Activated CD8-positive, alpha-beta memory T cell treated with anti-CD3 and anti-CD28 coated beads for 24 hours (primary cell): ENCODE measurements around the gene HRH2.
"Not testable (repeated sequence)": the region's sequence is repeated elsewhere in the genome, so short reads cannot be mapped to it uniquely, and the experiment has no call there.

Experiments
- DNase-seq: peaks from one replicate; pipeline ENCODE4 v3.0.0-alpha.2; 2020

The HRH2 gene, protein sequence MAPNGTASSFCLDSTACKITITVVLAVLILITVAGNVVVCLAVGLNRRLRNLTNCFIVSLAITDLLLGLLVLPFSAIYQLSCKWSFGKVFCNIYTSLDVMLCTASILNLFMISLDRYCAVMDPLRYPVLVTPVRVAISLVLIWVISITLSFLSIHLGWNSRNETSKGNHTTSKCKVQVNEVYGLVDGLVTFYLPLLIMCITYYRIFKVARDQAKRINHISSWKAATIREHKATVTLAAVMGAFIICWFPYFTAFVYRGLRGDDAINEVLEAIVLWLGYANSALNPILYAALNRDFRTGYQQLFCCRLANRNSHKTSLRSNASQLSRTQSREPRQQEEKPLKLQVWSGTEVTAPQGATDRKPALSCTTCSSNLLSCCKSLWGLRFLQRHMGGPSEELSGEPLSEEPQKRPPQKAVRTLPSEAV

DNA sequence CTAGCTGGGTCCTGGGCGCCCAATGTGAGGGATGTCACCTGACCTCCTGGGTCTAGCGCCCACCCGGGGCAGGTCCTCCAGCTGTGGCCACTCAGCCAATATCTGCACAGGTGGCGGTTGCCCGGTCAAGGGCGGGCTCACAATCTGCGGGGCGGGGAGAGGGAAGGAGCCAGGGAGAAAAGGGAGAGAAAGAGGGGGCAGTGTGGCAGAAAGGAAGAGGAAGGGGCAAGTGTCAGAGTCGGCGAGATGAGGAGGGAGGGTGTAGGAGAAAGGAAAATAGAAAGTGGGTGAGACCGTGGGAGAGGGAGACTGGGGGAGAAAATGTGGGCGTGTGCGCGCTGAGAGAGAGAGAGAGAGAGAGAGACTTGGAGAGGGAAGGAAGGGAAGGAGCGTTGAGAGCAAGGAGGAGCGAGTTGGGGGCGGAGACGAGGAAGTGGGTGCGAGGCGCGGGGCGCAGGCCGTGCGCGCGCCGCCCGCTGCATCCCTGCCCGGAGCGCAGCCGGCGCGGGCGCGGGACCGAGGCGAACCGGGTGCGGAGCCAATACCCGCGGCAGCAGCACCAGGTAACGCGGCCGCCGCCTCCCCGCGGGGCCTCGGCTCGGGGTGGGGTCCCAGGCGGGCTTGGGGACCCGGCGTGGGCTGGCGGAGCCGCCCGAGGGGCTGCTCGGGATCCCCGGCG lies at the start of gene HRH2:
Gene HRH2, plus strand, starts transcription at position 479 of the 679 bp plus-strand sequence. CDS start 25,163 bp downstream, outside the sequence.
- DNase-seq, result peak; percentile 73

DNA sequence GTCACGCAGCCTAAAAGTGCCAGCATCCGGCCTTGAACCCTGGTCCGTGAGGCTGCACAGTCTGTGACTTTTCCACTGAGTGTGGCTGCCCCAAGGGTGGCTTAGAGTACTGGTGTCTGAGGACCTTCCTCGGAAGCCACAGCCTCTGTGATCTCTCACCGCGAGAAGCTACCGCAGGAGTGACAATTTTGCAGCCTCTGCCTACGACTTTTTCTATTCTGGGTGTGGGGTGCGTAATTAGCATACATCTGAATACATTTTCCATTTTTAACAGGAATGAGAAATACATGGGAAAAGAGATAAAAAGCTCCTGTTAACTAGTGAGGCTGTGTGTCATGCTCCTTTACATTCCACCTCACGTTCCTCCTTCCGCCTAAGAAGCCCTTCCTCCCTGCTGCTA lies 48.3 kb upstream of the HRH2 start:
- no peak for DNase-seq

DNA sequence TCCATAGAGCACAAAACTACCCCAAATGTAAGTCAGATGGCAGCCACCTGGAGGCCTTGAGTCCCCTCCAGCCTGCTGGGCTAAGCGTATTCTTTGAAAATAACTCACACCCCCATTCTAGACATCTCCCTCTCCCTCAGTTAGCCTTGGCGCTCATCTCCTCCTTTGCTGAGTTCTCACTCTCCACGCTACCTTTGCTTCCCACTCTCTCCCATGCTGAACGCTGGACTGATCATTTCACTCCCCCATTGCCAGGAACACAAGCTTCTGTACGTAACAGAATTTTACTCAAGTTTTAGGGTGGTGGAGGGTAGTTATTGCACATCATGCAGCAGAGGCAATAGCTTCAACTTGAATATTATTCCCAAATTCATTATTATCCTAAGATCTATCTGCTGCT lies 47.5 kb upstream of the HRH2 start:
- DNase-seq, result no peak

DNA sequence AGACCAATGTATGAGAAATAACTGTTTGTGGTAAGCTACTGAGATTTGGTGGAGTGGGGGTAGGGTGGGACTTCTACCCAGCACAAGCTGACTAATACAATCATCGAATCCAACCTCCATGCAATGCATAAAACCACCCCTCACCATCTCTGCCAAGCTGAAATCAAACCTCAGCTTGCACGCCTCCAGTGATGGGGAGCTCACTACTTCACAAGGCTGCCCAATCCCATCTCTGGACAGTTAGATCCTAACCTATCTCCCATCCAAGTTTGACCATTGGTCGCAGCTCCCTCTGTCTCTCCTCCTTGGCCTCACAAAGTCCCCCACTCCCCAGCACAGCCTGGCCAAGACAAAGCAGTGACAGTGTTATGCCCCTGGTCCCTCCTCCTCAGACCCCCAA lies 47.0 kb upstream of the HRH2 start:
- DNase-seq, result no peak

GRCh38 chr5:175614223-175614815 lies 43.6 kb upstream of the HRH2 start:
- no peak for DNase-seq

DNA sequence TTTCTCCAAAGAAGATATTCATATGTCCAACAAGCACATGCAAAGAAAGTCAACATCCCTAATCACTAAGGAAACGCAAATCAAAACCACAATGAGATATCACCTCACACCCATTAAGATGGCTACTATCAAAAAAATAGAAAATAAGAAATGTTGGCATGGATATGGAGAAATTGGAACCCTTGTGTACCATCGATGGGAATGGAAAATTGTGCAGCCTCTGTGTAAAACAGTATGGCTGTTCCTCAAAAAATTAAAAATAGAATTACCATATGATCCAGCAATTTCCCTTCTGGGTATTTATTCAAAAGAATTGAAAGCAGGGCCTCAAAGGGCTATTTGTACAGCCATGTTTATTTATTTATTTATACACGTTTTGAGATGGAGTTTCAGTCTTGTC lies 43.0 kb upstream of the HRH2 start:
- no peak for DNase-seq

DNA sequence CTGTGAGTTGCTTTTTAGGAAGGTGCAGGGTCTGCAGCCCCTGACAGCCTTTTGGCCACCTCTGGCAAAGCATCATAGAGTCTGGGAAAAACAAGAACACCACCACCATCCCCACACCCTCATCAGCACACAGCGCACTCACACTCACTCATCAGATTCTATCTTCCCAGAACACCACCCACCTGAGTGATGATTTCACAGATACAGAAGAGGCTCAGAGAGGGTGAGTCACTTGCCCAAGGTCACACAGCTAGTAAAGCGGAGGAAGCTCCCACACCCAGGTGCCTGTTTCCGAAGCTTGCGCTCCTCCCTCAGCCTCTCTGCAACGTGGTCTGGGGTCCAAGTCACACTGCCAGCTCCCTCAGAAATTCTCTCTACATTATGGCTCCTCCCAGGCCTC lies 41.8 kb upstream of the HRH2 start:
- no peak for DNase-seq

- not testable (repeated sequence) for DNase-seq
Measured at GRCh38 chr5:175616527-175616926, 41.3 kb upstream of the HRH2 start.

GRCh38 chr5:175617447-175617846 lies 40.4 kb upstream of the HRH2 start:
- no peak for DNase-seq

DNA sequence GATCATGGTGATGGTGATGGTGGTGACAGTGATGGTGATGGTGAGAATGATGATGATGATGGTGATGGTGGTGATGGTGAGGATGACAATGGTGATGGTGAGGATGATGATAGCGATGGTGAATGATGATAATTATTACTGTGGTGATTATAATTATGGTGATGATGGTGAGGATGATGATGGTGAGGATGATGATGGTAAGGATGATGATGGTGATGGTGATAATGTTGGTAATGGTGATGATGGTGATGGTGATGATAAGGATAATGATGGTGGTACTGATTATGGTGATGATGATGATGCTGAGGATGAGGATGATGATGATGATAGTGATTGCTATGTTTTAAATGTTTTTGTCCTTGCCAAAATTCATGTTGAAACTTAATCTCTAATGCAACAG lies 37.3 kb upstream of the HRH2 start:
- no peak for DNase-seq

- DNase-seq, result no peak
Measured at GRCh38 chr5:175621971-175622370, 35.9 kb upstream of the HRH2 start.

- no peak for DNase-seq
Measured at GRCh38 chr5:175623088-175623487, 34.8 kb upstream of the HRH2 start.

DNA sequence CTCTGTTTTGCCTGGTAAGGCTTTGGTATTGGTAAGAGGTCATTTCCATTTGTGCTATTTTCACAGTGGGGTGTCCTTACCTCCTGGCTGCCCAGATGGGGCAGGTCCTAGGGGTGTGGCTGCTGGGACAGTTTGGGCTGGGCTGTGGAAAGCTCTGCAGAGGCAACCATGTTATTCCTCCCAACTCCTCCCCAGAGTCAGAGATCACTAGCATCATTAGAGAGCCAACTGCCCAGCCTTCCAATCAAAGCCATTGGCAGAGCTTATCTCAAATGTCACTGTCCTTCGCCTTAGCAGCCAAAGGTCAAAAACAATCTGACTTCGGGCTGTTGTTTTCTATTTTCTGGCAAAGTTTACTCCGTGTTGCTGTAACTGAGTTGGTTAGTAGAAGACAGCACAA lies 33.6 kb upstream of the HRH2 start:
- DNase-seq, result no peak

GRCh38 chr5:175627005-175627404 lies 30.9 kb upstream of the HRH2 start:
- no peak for DNase-seq

DNA sequence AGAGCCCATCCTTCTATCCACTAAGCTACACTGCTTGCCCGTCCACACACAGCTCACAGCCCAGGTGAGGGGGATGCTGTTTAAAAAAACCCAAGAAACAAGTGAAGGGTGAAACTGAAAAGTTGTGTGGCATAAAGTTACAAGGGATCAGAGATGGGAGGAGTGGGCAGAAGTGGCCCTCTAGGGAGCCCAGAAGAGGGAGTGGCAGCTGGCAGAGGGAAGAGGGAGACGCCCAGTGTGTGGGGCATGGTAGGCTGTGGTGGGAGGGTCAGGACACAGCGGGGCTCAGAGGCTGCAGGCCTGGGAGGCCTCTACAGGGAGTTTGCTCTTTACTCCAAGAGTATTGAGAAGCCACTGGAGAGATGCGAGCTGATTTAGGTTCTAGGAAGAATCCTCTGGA lies 30.1 kb upstream of the HRH2 start:
- DNase-seq, result no peak

- DNase-seq, result no peak
Measured at GRCh38 chr5:175628668-175629067, 29.2 kb upstream of the HRH2 start.

GRCh38 chr5:175629261-175629660 lies 28.6 kb upstream of the HRH2 start:
- DNase-seq, result no peak

DNA sequence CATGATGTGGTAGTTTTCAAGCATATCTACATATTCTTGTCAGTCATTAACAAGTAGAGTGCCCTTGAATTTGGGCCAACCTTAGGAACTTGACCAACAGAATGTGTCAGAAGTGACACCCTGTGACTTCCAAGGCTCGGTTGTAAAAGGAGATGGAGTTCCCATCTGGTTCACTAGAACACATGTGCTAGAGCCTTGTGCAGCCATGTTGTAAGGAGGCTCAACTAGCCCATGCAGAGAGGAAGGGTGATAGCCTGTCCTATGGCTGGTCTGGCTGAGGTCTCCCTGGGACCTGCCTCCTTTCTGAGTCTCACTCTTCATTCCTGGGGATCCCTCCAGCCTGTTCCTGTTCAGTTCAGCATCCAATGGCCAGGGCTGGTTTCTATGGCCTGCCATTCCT lies 28.1 kb upstream of the HRH2 start:
- no peak for DNase-seq

DNA sequence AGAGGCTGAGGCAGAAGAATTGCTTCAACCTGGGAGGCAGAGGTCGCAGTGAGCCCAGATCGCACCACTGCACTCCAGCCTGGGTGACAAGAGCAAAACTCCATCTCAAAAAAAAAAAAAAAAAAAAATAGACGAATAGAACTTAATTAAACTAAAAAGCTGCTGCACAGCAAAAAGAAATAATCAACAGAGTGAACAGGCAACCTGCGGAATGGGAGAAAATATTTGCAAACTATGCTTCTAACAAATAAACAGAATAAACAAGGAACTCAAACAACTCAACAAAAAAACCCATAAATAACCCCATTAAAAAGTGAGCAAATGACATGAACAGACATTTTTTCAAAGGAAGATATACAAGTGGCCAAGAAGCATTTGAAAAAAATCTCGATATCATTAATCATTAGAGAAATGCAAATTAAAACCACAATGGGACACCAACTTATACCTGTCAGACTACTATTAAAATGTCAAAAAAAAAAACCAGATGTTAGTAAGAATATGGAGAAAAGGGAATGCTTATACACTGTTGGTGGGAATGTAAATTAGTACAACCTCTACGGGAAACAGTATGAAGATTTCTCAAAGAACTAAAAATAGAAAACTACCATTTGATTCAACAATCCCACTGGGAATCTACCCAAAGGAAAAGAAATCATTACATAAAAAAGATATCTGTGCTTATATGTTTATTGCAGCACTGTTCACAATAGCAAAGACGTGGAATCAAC lies 21.9 kb upstream of the HRH2 start:
- DNase-seq, result no peak

DNA sequence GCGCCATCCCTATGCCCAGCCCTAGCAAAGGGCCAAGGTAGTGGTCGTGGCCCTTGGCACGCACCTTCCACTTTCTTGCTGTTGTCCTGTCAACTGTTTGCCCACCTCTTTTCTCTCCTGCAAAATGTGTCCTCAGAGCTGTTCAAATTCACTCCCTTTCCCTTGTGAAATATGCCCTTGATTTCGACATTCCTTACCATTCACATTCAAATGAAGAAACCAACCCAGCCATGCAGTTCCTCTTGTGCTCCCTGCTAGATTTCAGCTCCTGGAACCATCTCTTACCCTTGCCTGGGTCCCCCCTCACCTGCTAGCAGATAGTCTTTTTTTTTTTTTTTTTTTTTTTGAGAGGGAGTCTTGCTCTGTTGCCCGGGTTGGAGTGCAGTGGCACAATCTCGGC lies 19.6 kb upstream of the HRH2 start:
- DNase-seq, result no peak

- no peak for DNase-seq
Measured at GRCh38 chr5:175640106-175640775, 17.6 kb upstream of the HRH2 start.

GRCh38 chr5:175642998-175643397 lies 14.9 kb upstream of the HRH2 start:
- DNase-seq, result no peak

DNA sequence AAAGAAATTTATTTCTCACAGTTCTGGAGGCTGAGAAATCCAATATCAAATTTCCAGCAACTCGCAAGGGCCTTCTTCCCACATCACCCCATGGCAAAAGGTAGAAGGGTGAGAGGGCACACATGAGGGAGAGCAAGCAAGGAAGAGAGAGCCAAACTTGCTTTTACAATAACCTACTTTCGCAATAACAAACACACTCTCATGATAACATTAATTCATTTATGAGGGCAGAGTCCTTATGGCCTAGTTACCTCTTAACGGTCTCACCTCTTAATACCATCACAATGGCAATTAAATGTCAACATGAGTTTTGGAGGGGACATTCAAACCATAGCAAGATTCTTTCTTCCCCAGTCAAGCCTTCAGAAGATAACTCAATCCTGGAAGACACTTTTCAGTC lies 11.6 kb upstream of the HRH2 start:
- no peak for DNase-seq
